ENCODE data around the gene RPS16.
"Not testable (repeated sequence)": the region's sequence is repeated elsewhere in the genome, so short reads cannot be mapped to it uniquely, and the experiment has no call there.

Gene RPS16

GRCh38 chr19:39435499-39436349 lies at the start of gene RPS16:
Gene RPS16, minus strand, starts transcription at chr19:39435949. Its CDS starts 54 bp downstream, at chr19:39435895.
- DNase-seq: no peak

- no peak for DNase-seq
Observed at GRCh38 chr19:39483141-39483540, 47.4 kb upstream of the RPS16 start.

- no peak for DNase-seq
Observed at GRCh38 chr19:39481676-39482075, 45.9 kb upstream of the RPS16 start.

- DNase-seq: no peak
Observed at GRCh38 chr19:39481229-39481545, 45.4 kb upstream of the RPS16 start.

- peak; percentile 73 for DNase-seq
Observed at GRCh38 chr19:39480337-39481228, 44.8 kb upstream of the RPS16 start, which contains the start of gene TIMM50. Gene TIMM50, plus strand, starts transcription at chr19:39480838. Its CDS starts 16 bp downstream, at chr19:39480854.

GRCh38 chr19:39479916-39480315 lies 44.2 kb upstream of the RPS16 start:
- DNase-seq: no peak

- not testable (repeated sequence) for DNase-seq
Observed at GRCh38 chr19:39479319-39479801, 43.6 kb upstream of the RPS16 start.

- DNase-seq: no peak
Observed at GRCh38 chr19:39475748-39476147, 40.0 kb upstream of the RPS16 start.

GRCh38 chr19:39474139-39474620 lies 38.4 kb upstream of the RPS16 start:
- no peak for DNase-seq

GRCh38 chr19:39473443-39473960 lies 37.8 kb upstream of the RPS16 start:
- no peak for DNase-seq

GRCh38 chr19:39472746-39473442 lies 37.1 kb upstream of the RPS16 start:
- DNase-seq: no peak

- DNase-seq: no peak
Observed at GRCh38 chr19:39471756-39472536, 36.2 kb upstream of the RPS16 start.

GRCh38 chr19:39470724-39471339 lies 35.1 kb upstream of the RPS16 start:
- no peak for DNase-seq

GRCh38 chr19:39469567-39469966 lies 33.8 kb upstream of the RPS16 start:
- DNase-seq: no peak

- no peak for DNase-seq
Observed at GRCh38 chr19:39469036-39469435, 33.3 kb upstream of the RPS16 start.

- DNase-seq: no peak
Observed at GRCh38 chr19:39467941-39468340, 32.2 kb upstream of the RPS16 start.

- DNase-seq: no peak
Observed at GRCh38 chr19:39465956-39466747, 30.4 kb upstream of the RPS16 start.

GRCh38 chr19:39463403-39463802 lies 27.7 kb upstream of the RPS16 start:
- no peak for DNase-seq

- not testable (repeated sequence) for DNase-seq
Observed at GRCh38 chr19:39451257-39451656, 15.5 kb upstream of the RPS16 start.

GRCh38 chr19:39449116-39449797 lies 13.5 kb upstream of the RPS16 start:
- no peak for DNase-seq

Data from cortex of kidney (tissue), 1 donor.